SU-DHL-6 (cell line): Measurements from ENCODE around the gene IL1R2.

Experiments used
- H2AFZ ChIP-seq: fragments of 200-600 bp; sonication (generic); 2 replicates; pipeline ENCODE4 v1.6.1; 2014; ENCODE audit warnings: low read depth, mild to moderate bottlenecking, moderate library complexity, mixed read lengths, antibody characterized with exemption, low read length; ENCODE audit not compliant: severe bottlenecking
- H3F3A ChIP-seq: fragments of 200-600 bp; shearing (Covaris generic); 2 replicates; pipeline ENCODE4 v1.6.0; 2016; ENCODE audit warnings: antibody characterized with exemption, mild to moderate bottlenecking; ENCODE audit not compliant: insufficient read depth
- H3K27ac ChIP-seq: fragments of 200-600 bp; sonication (generic); 2 replicates; pipeline ENCODE4 v1.5.1; 2016; ENCODE audit warnings: low read depth, mild to moderate bottlenecking, low read length, moderate library complexity, mixed read lengths
- H3K27me3 ChIP-seq: fragments of 200-600 bp; sonication (generic), shearing (Covaris generic); 2 replicates; pipeline ENCODE4 v1.6.0; 2014; ENCODE audit warnings: mild to moderate bottlenecking, low read length
- H3K36me3 ChIP-seq: fragments of 200-600 bp; sonication (generic); 2 replicates; pipeline ENCODE4 v1.6.1; 2014; ENCODE audit warnings: mild to moderate bottlenecking, low read length, mixed read lengths
- H3K4me2 ChIP-seq: fragments of 300-600, 200-600 bp; shearing (Covaris generic), sonication (generic); 2 replicates; pipeline ENCODE4 v1.6.0; 2014; ENCODE audit warnings: low read length, low read depth, mild to moderate bottlenecking; ENCODE audit not compliant: poor library complexity, severe bottlenecking
- H3K4me3 ChIP-seq: fragments of 200-600 bp; sonication (generic); 2 replicates; pipeline ENCODE4 v1.5.1; 2014; ENCODE audit warnings: antibody characterized with exemption, low read length, mild to moderate bottlenecking, mixed read lengths; ENCODE audit not compliant: insufficient read depth, poor library complexity, severe bottlenecking
- H3K79me2 ChIP-seq: fragments of 200-600 bp; sonication (generic); 2 replicates; pipeline ENCODE4 v1.6.1; 2014; ENCODE audit warnings: mild to moderate bottlenecking, low read length, moderate library complexity; ENCODE audit not compliant: insufficient read depth
- H3K9ac ChIP-seq: fragments of 200-600 bp; sonication (generic); 2 replicates; pipeline ENCODE4 v1.7.0; 2014; ENCODE audit warnings: mild to moderate bottlenecking, low read length
- H3K9me2 ChIP-seq: fragments of 200-600 bp; sonication (generic); replicated peaks from 2 replicates; pipeline ENCODE4 v1.6.1; 2014; ENCODE audit warnings: low read length; ENCODE audit not compliant: insufficient read depth
- H3K9me3 ChIP-seq: fragments of 200-600 bp; sonication (generic); 2 replicates; pipeline ENCODE4 v1.6.1; 2014; ENCODE audit warnings: low read length, mixed read lengths; ENCODE audit not compliant: insufficient read depth
- H4K20me1 ChIP-seq: fragments of 200-600 bp; sonication (generic); 2 replicates; pipeline ENCODE4 v1.6.1; 2014; ENCODE audit warnings: low read depth, mild to moderate bottlenecking, antibody characterized with exemption, low read length, moderate library complexity, mixed read lengths
- CTCF ChIP-seq: fragments of 200-600 bp; sonication (generic); IDR thresholded peaks from one replicate; pipeline ENCODE4 v1.5.1; 2017; ENCODE audit warnings: antibody characterized with exemption, mild to moderate bottlenecking, low read length, moderate library complexity; ENCODE audit not compliant: insufficient read depth, poor library complexity, severe bottlenecking
- EZH2phosphoT487 ChIP-seq: fragments of 200-600 bp; sonication (generic), shearing (Covaris generic); conservative IDR thresholded peaks from 2 replicates; pipeline ENCODE4 v1.6.1; 2018; ENCODE audit warnings: mild to moderate bottlenecking, antibody characterized with exemption, low read length, moderate library complexity, mixed read lengths

Gene IL1R2

GRCh38 chr2:102063487-102063911 lies 71.7 kb downstream of the IL1R2 start:
- no peaks in the 10 kb centered on the region for H3K79me2 ChIP-seq
- no peaks in the 10 kb centered on the region for H3K9me2 ChIP-seq
- no peak overlapping the region for H3K4me3 ChIP-seq
- no peaks in the 10 kb centered on the region for H3K9me3 ChIP-seq
- H3K4me2 ChIP-seq, result no peak overlapping the region
- H3K27me3 ChIP-seq, result no peaks in the 10 kb centered on the region
- no peaks in the 10 kb centered on the region for H3K36me3 ChIP-seq
- H4K20me1 ChIP-seq, result no peaks in the 10 kb centered on the region
- H3K27ac ChIP-seq, result no peak overlapping the region
- H3F3A ChIP-seq, result no peaks in the 10 kb centered on the region
- no peak overlapping the region for H2AFZ ChIP-seq
- TF ChIP-seq CTCF (no peak), EZH2phosphoT487 (no peak)
- H3K9ac ChIP-seq, result no peak overlapping the region

- no peak overlapping the region for H3K4me2 ChIP-seq
- TF ChIP-seq CTCF, result no peak
- no peak for TF ChIP-seq EZH2phosphoT487
- H3K36me3 ChIP-seq, result no peaks in the 10 kb centered on the region
- H3K27me3 ChIP-seq, result no peaks in the 10 kb centered on the region
- no peaks in the 10 kb centered on the region for H3K9me2 ChIP-seq
- H3K9me3 ChIP-seq, result no peaks in the 10 kb centered on the region
- H3K27ac ChIP-seq, result no peak overlapping the region
- no peaks in the 10 kb centered on the region for H4K20me1 ChIP-seq
- no peaks in the 10 kb centered on the region for H3K79me2 ChIP-seq
- H2AFZ ChIP-seq, result no peak overlapping the region
- no peaks in the 10 kb centered on the region for H3F3A ChIP-seq
- no peak overlapping the region for H3K4me3 ChIP-seq
- H3K9ac ChIP-seq, result no peak overlapping the region
These were observed 72.3 kb downstream of the IL1R2 start for GRCh38 chr2:102063941-102064678.

DNA sequence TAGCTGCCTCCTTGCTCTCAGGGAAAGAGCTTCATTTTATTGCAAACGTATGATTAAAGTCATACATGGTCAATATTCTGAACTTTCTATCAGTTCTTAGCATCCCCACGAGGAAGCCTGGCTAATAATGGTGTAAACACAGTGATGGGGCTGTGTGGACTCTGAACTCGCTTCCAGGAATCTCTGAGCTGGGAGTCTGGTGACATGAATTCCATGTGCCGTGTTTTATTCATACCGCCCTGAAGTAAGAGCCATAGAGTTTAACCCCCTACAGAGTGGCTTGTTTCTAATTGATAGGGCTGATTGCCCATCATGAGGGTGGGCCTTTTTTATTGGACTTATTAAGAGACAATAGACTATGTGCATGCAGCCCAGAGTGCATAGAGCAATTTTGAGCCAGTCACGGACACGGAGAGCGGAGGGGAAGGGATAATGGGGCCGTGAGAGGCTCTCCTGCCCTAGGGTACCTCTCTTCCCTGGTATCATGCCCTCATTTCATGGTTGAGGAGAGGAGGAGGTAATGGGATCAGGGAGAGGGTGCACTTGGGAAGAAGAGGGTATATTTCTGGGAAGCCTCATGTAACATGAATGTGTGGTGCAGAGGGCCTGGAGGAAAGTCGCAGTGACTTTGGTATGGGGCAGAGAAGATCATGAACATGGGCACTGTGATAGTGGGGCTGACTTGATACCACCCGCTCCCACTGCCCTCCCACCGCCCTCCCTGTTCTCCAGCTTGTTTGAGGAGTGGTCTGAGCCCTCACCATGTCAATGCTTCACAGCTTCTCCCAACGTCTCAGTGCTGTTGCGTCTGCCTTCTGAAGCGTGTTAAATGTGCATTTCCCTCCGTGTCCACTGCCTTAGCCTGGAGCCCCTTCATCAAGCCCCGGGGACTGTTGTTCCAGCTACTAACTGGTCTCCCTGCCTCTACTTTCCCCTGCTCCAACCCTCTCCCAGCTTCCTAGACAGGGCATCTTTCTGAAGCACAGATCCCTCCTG lies 73.2 kb downstream of the IL1R2 start:
- no peaks in the 10 kb centered on the region for H3K9me2 ChIP-seq
- H3K27me3 ChIP-seq, result no peaks in the 10 kb centered on the region
- no peak overlapping the region for H3K9ac ChIP-seq
- H4K20me1 ChIP-seq, result no peaks in the 10 kb centered on the region
- H3K79me2 ChIP-seq, result no peaks in the 10 kb centered on the region
- TF ChIP-seq CTCF, result no peak
- no peak for TF ChIP-seq EZH2phosphoT487
- no peak overlapping the region for H3K4me2 ChIP-seq
- H3F3A ChIP-seq, result no peaks in the 10 kb centered on the region
- H3K4me3 ChIP-seq, result no peak overlapping the region
- no peaks in the 10 kb centered on the region for H3K9me3 ChIP-seq
- no peak overlapping the region for H3K27ac ChIP-seq
- H2AFZ ChIP-seq, result no peak overlapping the region
- no peaks in the 10 kb centered on the region for H3K36me3 ChIP-seq
